HG03196 (cell line): ENCODE measurements around the gene KCNN2.

ENCODE experiments used
- ATAC-seq: cut with Tn5 transposase; IDR thresholded peaks from one replicate; pipeline ENCODE4 v1.9.1; 2021; ENCODE audit not compliant: unreplicated experiment

KCNN2 gene

GRCh38 chr5:114361724-114362196, at the start of gene KCNN2:
Gene KCNN2 (plus strand): TSS chr5:114362070. CDS start chr5:114362140, 70 bp downstream.
- ATAC-seq = peak; percentile 58

DNA sequence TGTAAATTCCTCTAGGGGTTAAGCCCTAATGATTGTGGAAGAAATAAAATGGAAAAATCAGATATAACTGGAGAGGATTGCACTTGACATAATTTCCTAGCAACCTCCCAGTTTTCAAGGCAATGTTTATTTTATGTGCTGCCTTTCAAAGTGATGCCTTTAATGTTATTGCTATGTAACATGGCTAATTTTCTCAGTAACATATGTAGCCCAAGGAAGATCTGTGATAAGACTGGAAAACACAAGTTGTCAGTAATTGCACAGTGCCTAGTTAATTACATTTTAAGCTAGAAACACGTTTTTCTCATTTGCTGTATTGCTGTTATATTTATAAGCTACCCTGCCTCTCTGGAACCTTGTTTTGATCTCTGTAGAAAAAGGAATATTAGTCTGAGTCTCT, 49.2 kb upstream of the KCNN2 start:
- ATAC-seq = no peak

DNA sequence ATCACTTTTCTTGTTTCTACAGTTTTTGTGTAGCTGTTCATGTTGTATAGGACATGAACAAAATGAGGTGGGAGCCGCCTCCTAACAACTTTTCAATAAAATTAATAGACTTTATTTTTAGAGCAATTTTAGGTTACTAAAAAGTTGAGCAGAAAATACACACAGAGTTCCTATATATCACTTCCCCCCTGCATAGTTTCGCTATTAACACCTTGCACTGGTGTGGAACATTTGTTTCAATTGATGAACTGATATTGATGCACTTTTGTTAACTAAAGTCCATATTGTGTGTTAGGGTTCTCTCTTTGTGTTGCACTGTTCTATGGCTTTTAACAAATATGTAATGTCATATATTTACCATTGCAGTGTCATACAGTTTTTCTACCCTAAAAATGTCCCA, 47.8 kb upstream of the KCNN2 start:
- ATAC-seq = no peak

- ATAC-seq = no peak
Observed at GRCh38 chr5:114316167-114316566, 45.7 kb upstream of the KCNN2 start.

GRCh38 chr5:114317751-114318150, 44.1 kb upstream of the KCNN2 start:
- ATAC-seq = no peak

- ATAC-seq = no peak
Observed at GRCh38 chr5:114319236-114319635, 42.6 kb upstream of the KCNN2 start.

- no peak for ATAC-seq
Observed at GRCh38 chr5:114319821-114320220, 42.0 kb upstream of the KCNN2 start.

- ATAC-seq = no peak
Observed at GRCh38 chr5:114324282-114324681, 37.6 kb upstream of the KCNN2 start.

GRCh38 chr5:114325541-114325940, 36.3 kb upstream of the KCNN2 start:
- no peak for ATAC-seq

GRCh38 chr5:114327474-114327873, 34.4 kb upstream of the KCNN2 start:
- ATAC-seq = no peak

- no peak for ATAC-seq
Observed at GRCh38 chr5:114327987-114328386, 33.9 kb upstream of the KCNN2 start.

GRCh38 chr5:114330916-114331531, 30.8 kb upstream of the KCNN2 start:
- no peak for ATAC-seq

GRCh38 chr5:114332493-114332892, 29.4 kb upstream of the KCNN2 start:
- ATAC-seq = no peak

GRCh38 chr5:114332925-114333324, 28.9 kb upstream of the KCNN2 start:
- no peak for ATAC-seq

GRCh38 chr5:114335391-114335790, 26.5 kb upstream of the KCNN2 start:
- ATAC-seq = no peak

GRCh38 chr5:114339108-114339507, 22.8 kb upstream of the KCNN2 start:
- ATAC-seq = no peak

DNA sequence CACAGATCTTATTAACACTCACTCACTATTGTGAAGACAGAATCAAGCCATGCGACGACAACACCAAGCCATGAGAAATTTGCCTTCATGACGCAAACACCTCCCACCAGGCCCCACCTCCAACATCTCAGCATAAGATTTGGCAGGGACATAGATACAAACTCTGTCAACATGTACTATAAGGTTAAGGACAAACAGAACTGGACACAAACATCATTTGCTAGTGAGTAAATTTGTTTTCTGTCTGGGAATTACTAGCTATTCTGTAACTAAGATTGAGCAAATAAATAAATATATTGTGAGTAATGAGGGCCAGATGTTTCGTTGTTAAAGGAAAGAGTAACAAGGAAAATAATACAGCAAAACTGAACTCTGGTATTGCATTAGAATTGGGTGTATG, 15.7 kb upstream of the KCNN2 start:
- ATAC-seq = no peak

DNA sequence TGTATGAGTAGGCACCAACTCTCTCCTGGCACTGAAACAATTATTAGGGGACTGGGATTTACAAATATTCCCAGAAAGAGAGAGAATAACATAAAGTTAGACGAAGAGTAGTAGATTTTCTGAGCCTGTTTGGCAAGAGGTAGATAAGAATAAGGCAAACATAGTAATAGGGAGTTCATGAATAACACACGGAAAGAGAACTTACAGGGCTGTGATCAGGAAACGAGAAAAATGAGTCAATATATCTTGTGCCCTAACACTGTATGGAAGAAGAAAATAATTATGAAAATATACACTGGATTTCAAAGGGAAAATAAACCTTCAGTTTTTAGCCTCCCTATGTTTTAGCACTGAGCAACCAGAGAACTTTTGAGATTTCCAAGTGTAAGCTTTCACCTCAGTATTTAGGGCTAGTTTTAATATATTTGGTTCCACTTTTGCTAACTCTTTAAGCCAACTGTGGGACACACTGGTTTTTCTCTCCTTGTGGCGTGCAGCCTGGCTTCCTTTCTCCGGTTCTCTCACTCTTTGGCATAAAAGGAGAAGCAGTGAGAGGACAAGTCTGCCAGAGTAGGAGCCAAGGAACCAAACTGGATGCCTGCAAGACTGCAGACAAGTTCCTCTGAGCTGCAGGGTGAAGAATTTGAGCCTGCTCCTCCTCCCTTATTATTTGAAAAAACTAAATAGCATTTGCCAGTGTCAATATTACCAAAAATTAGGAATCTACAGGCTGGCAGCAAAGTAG, 6.6 kb upstream of the KCNN2 start:
- no peak for ATAC-seq

DNA sequence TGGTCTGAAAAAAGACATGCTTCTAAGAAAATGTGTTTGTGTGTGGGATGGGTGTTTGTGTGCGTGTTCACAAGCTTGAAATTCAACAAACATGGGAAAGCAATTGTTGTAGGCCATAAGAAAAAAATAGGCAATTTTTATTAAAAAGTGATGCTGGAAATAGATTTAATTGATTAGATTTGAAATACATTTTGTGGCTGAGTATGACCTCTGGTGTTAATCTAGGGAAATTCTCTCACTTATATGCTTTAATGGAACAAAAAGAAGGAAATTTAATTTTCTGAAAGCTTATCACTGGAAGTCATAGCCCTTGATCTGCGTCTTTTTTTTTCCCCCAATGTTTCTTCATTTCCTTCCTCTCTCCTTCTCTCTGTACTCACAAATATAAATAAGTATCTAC, 3.5 kb upstream of the KCNN2 start:
- ATAC-seq = no peak

DNA sequence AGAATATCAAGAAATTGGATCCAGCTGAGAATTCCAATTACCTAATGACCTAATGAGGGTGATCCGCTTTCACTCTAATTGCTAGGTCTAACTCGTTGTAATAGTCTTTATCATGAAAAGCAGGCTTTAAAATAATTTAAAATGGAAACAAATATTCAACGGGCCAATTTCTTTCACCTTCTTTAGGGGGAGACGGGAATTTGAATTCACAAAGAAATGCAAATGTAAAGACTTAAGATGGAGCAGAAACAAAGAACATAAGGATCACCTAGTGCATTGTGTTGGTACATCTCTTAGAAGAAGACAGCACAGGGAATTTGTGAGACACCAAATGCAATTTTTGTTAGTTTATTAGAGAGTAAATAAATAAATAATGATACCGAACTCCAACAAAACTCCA, 1.5 kb upstream of the KCNN2 start:
- ATAC-seq = no peak

DNA sequence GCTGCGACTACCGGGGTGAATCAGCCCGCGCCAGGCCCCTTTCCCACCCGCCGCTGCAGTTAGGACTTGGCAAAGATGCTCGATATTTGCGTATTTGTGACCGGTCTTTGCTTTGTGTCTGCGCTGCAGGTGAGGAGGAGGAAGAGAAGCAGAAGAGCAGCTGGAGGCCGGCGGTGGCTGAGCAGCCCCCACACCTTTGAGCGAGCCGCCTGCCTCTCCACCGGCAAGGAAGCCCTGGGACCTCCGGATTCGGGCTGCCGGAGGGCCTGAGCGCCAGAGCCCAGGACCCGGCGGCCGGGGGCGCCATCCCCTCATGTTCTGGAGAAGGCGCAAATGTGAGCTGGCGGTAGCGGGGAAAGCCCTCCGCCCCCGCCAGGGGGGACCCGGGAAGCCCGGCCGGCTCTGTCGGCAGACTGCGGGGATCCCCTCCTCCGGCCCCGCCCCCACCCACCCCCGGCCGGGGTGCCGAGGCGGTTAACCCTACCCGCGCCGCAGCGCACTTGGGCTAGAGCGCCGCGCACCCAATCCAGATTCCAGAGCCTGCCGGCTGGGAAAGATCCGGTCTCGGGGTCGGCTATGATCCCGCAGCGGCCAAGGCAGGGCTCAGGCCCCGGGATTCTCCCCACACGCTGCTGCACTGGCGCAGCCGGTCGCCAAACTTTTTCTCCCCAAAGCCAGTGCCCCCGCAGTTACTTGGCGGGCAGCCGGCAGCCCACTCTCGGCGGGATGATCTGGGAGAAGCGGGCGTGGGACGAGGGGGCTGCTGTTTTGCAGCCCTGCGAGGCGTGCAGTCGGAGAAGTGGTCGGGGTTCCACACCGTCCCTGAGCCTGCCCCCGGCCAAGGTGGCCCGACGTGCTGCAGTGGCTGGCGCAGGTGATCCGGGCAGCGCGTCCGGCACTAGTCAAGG, 800 bp upstream of the KCNN2 start:
- ATAC-seq = no peak
